B cell (primary cell): ENCODE results near the gene PSG4. TPM values are rescaled to one million over a fixed set of nuclear protein-coding genes. Genes with fewer than 3 reads are reported as not detected.
"Not testable (repeated sequence)": the region's sequence is repeated elsewhere in the genome, so short reads cannot be mapped to it uniquely, and the experiment has no call there.

Experiments used
- ATAC-seq: fragments of 200-7000 bp; cut with Tn5 transposase; one replicate; pipeline ENCODE4 v1.10.0; 2021; ENCODE audit warnings: low read depth, mild to moderate bottlenecking, moderate number of reproducible peaks, moderate library complexity
- CTCF ChIA-PET: fragments of 350-600 bp; sonication (Branson Sonifier 250); formaldehyde crosslinking; loops from one replicate; lab custom pipeline; 2021; ENCODE audit warnings: antibody characterized with exemption, inconsistent platforms; lab: Charles Lee
- POLR2A ChIA-PET: fragments of 350-600 bp; sonication (Branson Sonifier 250); formaldehyde crosslinking; loops from one replicate; lab custom pipeline; 2021; ENCODE audit warnings: antibody characterized with exemption; lab: Charles Lee
- DNase-seq: peaks from one replicate; pipeline ENCODE4 v3.0.0; 2013
- H2AFZ ChIP-seq: 2 replicates; pipeline ENCODE4 v1.6.1; 2012; ENCODE audit warnings: mild to moderate bottlenecking, low read depth, low read length; ENCODE audit not compliant: insufficient read depth, poor library complexity, severe bottlenecking
- H3K27ac ChIP-seq, 2 donors: 1 replicate in 1 of 2; 2 replicates in 1 of 2; pipeline ENCODE4 v1.5.1; 2012 to 2013; ENCODE audit warnings: low read length in 2 of 2, mild to moderate bottlenecking in 2 of 2, moderate library complexity in 1 of 2
- H3K27me3 ChIP-seq, 4 experiments: fragments of 200-600 bp in 1 of 4; sonication (generic) in 1 of 4; replicated peaks in 1 of 4; 1 replicate in 2 of 4; 2 replicates in 2 of 4; pipeline versions ENCODE4 v1.6.1 to v1.7.0; 2013 to 2016; ENCODE audit warnings: low read length in 3 of 4, mild to moderate bottlenecking in 2 of 4, mixed read lengths in 1 of 4, moderate library complexity in 1 of 4; ENCODE audit not compliant: insufficient read depth in 4 of 4, control insufficient read depth in 3 of 4; ENCODE audit errors: control extremely low read depth in 1 of 4
- H3K36me3 ChIP-seq, 2 experiments: replicated peaks in 1 of 2; 1 replicate in 1 of 2; 2 replicates in 1 of 2; pipeline versions ENCODE4 v1.6.1 to v1.7.1; 2013; ENCODE audit warnings: low read length in 1 of 2; ENCODE audit not compliant: insufficient read depth in 2 of 2, control insufficient read depth in 1 of 2; ENCODE audit errors: control extremely low read depth in 1 of 2, extremely low read depth in 1 of 2
- H3K4me1 ChIP-seq, 2 donors: fragments of 200-600 bp in 1 of 2; sonication (generic) in 1 of 2; 1 replicate in 1 of 2; 2 replicates in 1 of 2; pipeline versions ENCODE4 v1.5.1 to v1.6.1; 2013 to 2017; ENCODE audit warnings: low read length in 2 of 2; ENCODE audit not compliant: control insufficient read depth in 2 of 2, insufficient read depth in 2 of 2
- H3K4me2 ChIP-seq: replicated peaks from 2 replicates; pipeline ENCODE3; 2012; ENCODE audit warnings: mild to moderate bottlenecking, low read depth, low read length; ENCODE audit not compliant: poor library complexity, severe bottlenecking
- H3K4me3 ChIP-seq, 5 experiments: fragments of 200-600 bp in 1 of 5; sonication (generic) in 1 of 5; 1 replicate in 3 of 5; 2 replicates in 2 of 5; pipeline versions ENCODE4 v1.5.1 to v1.7.0; 2011 to 2016; ENCODE audit warnings: low read length in 4 of 5, mild to moderate bottlenecking in 4 of 5, low read depth in 2 of 5, control low read depth in 1 of 5, moderate library complexity in 1 of 5; ENCODE audit not compliant: insufficient read depth in 1 of 5; ENCODE audit errors: control extremely low read depth in 1 of 5, extremely low read depth in 1 of 5
- H3K79me2 ChIP-seq: fragments of 200-600 bp; sonication (generic); one replicate; pipeline ENCODE4 v1.6.0; 2016; ENCODE audit warnings: low read length; ENCODE audit not compliant: control insufficient read depth, insufficient read depth
- H3K9ac ChIP-seq: fragments of 200-600 bp; sonication (generic); 2 replicates; pipeline ENCODE4 v1.6.1; 2017; ENCODE audit warnings: mild to moderate bottlenecking, low read length, moderate library complexity
- H3K9me3 ChIP-seq, 3 donors: one replicate each; pipeline versions ENCODE4 v1.6.1 to v1.7.1; 2013; ENCODE audit warnings: low read length in 2 of 3; ENCODE audit not compliant: control insufficient read depth in 2 of 3, insufficient read depth in 1 of 3; ENCODE audit errors: control extremely low read depth in 1 of 3
- H4K20me1 ChIP-seq: 2 replicates; pipeline ENCODE4 v1.6.0; 2012; ENCODE audit warnings: mild to moderate bottlenecking, low read length; ENCODE audit not compliant: insufficient read depth, control insufficient read depth, poor library complexity, severe bottlenecking
- H3K27ac Mint-ChIP-seq: one replicate; pipeline ENCODE4 v1.8.0; 2021; ENCODE audit warnings: mixed read lengths
- H3K27me3 Mint-ChIP-seq: one replicate; pipeline ENCODE4 v1.8.0; 2021; ENCODE audit warnings: mixed read lengths
- H3K4me1 Mint-ChIP-seq: one replicate; pipeline ENCODE4 v1.8.0; 2021; ENCODE audit warnings: mixed read lengths
- H3K4me3 Mint-ChIP-seq: one replicate; pipeline ENCODE4 v1.8.0; 2021; ENCODE audit warnings: mixed read lengths
- H3K9me3 Mint-ChIP-seq: one replicate; pipeline ENCODE4 v1.8.0; 2022; ENCODE audit warnings: mixed read lengths; ENCODE audit not compliant: insufficient read depth
- WGBS: methylation state at CpG from one replicate; pipeline ENCODE4 v1.1.5; 2013; ENCODE audit warnings: missing lambda C conversion rate; ENCODE audit not compliant: insufficient coverage; 5-methylcytosine and 5-hydroxymethylcytosine counted together
- intact Hi-C: fragments of 100-400 bp; cut with micrococcal nuclease; formaldehyde crosslinking; loops from one replicate; pipeline ENCODE4 v1.10.0; 2022
- polyA plus RNA-seq: library from polyadenylated mRNA; depleted of rRNA; stranded (reverse); fragments of >200 nt; gene quantifications from 2 replicates; pipeline ENCODE4 v1.2.3, GENCODE V29; 2012
- total RNA-seq, 2 donors: library from RNA; stranded (reverse); fragments of 120-200 nt in 1 of 2; gene quantifications; 1 replicate in 1 of 2; 2 replicates in 1 of 2; pipeline versions ENCODE4 v1.2.3 to v1.2.4, GENCODE V29; 2013 to 2022

PSG4 gene
- total and polyA plus RNA-seq, 2 donors (not counting 1 experiment from before 2014, with no cell fraction given), result not detected

- ATAC-seq, POLR2A ChIA-PET, H3K4me1 ChIP-seq, H3K4me3 Mint-ChIP-seq, H3K4me1 Mint-ChIP-seq, H3K9me3 ChIP-seq, H3K4me3 ChIP-seq, H4K20me1 ChIP-seq, H3K27ac Mint-ChIP-seq, H2AFZ ChIP-seq, H3K27ac ChIP-seq, H3K9ac ChIP-seq, H3K27me3 ChIP-seq, DNase-seq, H3K27me3 Mint-ChIP-seq, H3K4me2 ChIP-seq, H3K9me3 Mint-ChIP-seq, CTCF ChIA-PET, H3K36me3 ChIP-seq, intact Hi-C loops, H3K79me2 ChIP-seq: not testable (repeated sequence)
- 75% methylated on average over 1 of the region's 4 CpGs for WGBS
Measured at GRCh38 chr19:43181869-43182771, 23.3 kb downstream of the PSG4 start.

GRCh38 chr19:43179569-43180147, 25.8 kb downstream of the PSG4 start:
- H3K36me3 ChIP-seq, H3K9me3 Mint-ChIP-seq, CTCF ChIA-PET, H3K4me3 ChIP-seq, H3K4me2 ChIP-seq, H4K20me1 ChIP-seq, POLR2A ChIA-PET, H2AFZ ChIP-seq, H3K4me1 Mint-ChIP-seq, H3K27ac ChIP-seq, H3K4me3 Mint-ChIP-seq, intact Hi-C loops, ATAC-seq, H3K27ac Mint-ChIP-seq, H3K9me3 ChIP-seq, H3K27me3 Mint-ChIP-seq, H3K9ac ChIP-seq, H3K27me3 ChIP-seq, H3K79me2 ChIP-seq, H3K4me1 ChIP-seq, DNase-seq: not testable (repeated sequence)
- WGBS, result 20% methylated on average over 1 of the region's 1 CpG

- H3K4me3 Mint-ChIP-seq, CTCF ChIA-PET, H3K27me3 ChIP-seq, H3K79me2 ChIP-seq, H4K20me1 ChIP-seq, H3K27me3 Mint-ChIP-seq, ATAC-seq, H3K4me1 ChIP-seq, DNase-seq, H3K9me3 Mint-ChIP-seq, H3K27ac Mint-ChIP-seq, POLR2A ChIA-PET, intact Hi-C loops, H3K9me3 ChIP-seq, H3K9ac ChIP-seq, H3K36me3 ChIP-seq, H3K4me3 ChIP-seq, H2AFZ ChIP-seq, H3K27ac ChIP-seq, H3K4me2 ChIP-seq, H3K4me1 Mint-ChIP-seq: not testable (repeated sequence)
- WGBS, result no CpG with 5 or more reads among the region's 3 CpGs
Measured at GRCh38 chr19:43178577-43178976, 26.9 kb downstream of the PSG4 start.

- H3K36me3 ChIP-seq, result not testable (repeated sequence)
Measured at GRCh38 chr19:43165906-43166305, 39.5 kb downstream of the PSG4 start.

More at GRCh38 chr19:43165906-43166305, 39.5 kb downstream of the PSG4 start:
- intact Hi-C loops, H4K20me1 ChIP-seq, H3K9ac ChIP-seq, H3K4me2 ChIP-seq, H3K9me3 Mint-ChIP-seq, ATAC-seq, H3K79me2 ChIP-seq, H3K4me1 ChIP-seq, H3K4me3 ChIP-seq, H2AFZ ChIP-seq, CTCF ChIA-PET, H3K4me1 Mint-ChIP-seq, H3K27ac ChIP-seq, H3K27ac Mint-ChIP-seq, H3K4me3 Mint-ChIP-seq, POLR2A ChIA-PET, H3K27me3 ChIP-seq, H3K9me3 ChIP-seq, DNase-seq: not testable (repeated sequence)
- WGBS, result 80% methylated on average over 1 of the region's 3 CpGs
- H3K27me3 Mint-ChIP-seq, result peaks cover 13% of the 10 kb centered on the region
